Astrocyte (in vitro differentiated cells and primary cell): ENCODE data around the gene PHF14.

Source experiments
- EZH2 ChIP-seq: IDR thresholded peaks from 2 replicates; pipeline ENCODE4 v1.6.1; 2012; ENCODE audit warnings: mild to moderate bottlenecking, low read length, inconsistent platforms; ENCODE audit not compliant: insufficient read depth
- TF ChIP-seq, protein P1 (sequence below): IDR thresholded peaks from 2 replicates; pipeline ENCODE4 v1.5.1; 2011; ENCODE audit warnings: low read depth, mild to moderate bottlenecking, inconsistent platforms, low read length, moderate library complexity; ENCODE audit not compliant: insufficient read depth

GRCh38 chr7:11120068-11120664, 146.5 kb downstream of the PHF14 start:
- TF ChIP-seq, protein P1, sequence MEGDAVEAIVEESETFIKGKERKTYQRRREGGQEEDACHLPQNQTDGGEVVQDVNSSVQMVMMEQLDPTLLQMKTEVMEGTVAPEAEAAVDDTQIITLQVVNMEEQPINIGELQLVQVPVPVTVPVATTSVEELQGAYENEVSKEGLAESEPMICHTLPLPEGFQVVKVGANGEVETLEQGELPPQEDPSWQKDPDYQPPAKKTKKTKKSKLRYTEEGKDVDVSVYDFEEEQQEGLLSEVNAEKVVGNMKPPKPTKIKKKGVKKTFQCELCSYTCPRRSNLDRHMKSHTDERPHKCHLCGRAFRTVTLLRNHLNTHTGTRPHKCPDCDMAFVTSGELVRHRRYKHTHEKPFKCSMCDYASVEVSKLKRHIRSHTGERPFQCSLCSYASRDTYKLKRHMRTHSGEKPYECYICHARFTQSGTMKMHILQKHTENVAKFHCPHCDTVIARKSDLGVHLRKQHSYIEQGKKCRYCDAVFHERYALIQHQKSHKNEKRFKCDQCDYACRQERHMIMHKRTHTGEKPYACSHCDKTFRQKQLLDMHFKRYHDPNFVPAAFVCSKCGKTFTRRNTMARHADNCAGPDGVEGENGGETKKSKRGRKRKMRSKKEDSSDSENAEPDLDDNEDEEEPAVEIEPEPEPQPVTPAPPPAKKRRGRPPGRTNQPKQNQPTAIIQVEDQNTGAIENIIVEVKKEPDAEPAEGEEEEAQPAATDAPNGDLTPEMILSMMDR = no peak
- no peak for TF ChIP-seq EZH2
